HG03460 (cell line): Measurements from ENCODE around the gene GPR89B.
A peak's percentile ranks its signal among the peaks of the same experiment; 100 is the strongest.
"Not testable (repeated sequence)": the region's sequence is repeated elsewhere in the genome, so short reads cannot be mapped to it uniquely, and the experiment has no call there.

Experiments
- ATAC-seq: cut with Tn5 transposase; IDR thresholded peaks from one replicate; pipeline ENCODE4 v1.9.1; 2021; ENCODE audit not compliant: unreplicated experiment

Gene GPR89B

DNA sequence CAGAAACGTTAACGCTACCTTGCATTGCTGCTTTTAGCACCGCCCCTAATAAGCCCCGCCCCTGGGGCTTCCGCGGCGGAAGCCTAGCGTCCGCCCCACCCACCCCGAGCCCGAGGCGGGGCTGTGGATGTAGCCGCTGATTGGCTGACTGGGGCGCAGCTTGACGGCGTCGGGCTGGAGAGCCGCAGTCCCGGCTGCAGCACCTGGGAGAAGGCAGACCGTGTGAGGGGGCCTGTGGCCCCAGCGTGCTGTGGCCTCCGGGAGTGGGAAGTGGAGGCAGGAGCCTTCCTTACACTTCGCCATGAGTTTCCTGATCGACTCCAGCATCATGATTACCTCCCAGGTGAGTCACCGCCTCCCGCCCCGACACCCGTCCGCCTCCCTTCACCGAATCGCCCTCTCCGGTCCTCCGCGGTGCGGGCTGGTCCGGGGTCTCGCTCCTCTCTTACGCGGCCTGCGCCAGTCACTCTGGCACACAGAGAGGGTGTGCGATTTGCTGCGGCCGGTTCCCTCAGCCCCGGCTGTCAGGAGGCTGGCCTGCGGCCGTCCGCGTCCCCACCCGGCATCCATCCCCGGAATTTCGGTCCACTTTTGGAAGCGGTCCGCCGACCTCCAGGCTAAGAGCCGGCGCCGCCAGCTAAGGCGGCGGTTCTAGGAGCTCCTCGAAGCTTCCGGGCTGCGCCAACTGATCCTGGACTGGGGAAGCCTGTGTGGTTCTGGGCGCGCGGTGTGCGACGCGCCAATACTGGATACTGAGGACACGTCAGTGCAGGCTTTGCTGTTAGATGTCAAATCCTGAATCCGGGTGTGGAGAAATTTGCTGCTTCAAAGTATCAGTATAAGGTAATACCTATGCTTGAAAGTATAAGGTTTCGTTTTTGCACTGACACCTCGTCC, at the start of gene GPR89B:
TSS of gene GPR89B (plus strand) at position 185 of the 897 bp plus-strand sequence. CDS start at position 302, 117 bp downstream.
- peak; percentile 95 for ATAC-seq

- no peak for ATAC-seq
Observed at GRCh38 chr1:147879911-147880310, 48.3 kb upstream of the GPR89B start.

DNA sequence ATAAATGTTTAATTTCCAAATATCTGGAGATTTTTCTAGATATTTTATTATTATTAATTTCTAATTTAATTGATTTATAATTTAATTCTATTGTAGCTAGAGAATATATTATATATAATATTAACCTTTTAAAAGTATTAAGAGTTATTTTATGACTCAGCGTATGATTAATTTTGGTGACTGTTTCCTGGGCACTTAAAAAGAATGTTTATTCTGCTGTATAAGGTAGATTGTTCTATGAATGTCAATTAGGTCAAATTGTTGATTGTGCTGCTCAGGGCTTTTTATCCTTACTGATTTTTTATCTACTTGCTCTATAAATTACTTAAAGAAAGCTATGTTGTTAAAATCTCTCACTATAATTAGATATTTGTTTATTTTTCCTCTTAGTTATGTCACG, 45.7 kb upstream of the GPR89B start:
- ATAC-seq, result no peak

GRCh38 chr1:147890177-147890790, 37.9 kb upstream of the GPR89B start:
- no peak for ATAC-seq

- no peak for ATAC-seq
Observed at GRCh38 chr1:147891088-147891487, 37.1 kb upstream of the GPR89B start.

DNA sequence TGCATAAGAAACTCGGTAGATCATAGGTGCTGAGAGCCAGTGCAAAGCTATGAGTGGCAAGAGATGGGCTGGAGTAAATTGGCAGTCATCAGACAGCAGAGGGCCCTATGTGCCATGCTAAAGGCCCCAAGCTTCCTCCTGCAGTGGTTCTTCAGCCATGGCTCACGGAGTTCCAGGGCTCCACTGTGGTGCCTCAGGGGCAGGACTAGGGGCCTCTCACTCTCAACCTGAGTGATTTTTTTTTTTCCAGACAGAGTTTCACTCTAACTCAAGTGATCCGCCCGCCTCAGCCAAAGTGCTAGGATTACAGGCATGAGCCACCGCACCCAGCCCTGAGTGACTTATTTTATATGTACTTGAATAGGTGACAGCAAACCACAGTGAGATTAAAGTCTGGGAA, 36.0 kb upstream of the GPR89B start:
- ATAC-seq, result no peak

DNA sequence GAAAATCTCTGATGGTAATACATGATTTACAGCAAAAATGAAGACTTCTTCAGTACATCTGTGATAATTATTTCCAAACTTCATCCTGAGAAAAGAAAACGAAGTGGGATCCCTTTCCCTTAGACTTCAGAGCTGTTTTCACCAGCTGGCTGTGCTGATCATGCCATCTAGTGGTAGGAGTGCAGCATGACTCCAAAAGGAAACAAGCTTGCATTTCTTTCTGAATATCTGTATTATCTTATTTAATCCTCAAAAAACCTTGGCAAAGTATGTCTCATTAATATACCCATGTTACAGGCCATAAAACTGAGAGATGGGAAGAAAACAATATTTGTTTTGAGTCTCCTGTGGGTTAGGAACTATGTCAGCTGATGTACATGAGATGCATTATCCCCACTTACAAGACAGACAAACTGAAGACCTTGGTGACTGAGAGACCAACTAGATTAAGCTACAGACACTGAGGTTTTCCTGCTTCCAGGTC, 35.4 kb upstream of the GPR89B start:
- no peak for ATAC-seq

DNA sequence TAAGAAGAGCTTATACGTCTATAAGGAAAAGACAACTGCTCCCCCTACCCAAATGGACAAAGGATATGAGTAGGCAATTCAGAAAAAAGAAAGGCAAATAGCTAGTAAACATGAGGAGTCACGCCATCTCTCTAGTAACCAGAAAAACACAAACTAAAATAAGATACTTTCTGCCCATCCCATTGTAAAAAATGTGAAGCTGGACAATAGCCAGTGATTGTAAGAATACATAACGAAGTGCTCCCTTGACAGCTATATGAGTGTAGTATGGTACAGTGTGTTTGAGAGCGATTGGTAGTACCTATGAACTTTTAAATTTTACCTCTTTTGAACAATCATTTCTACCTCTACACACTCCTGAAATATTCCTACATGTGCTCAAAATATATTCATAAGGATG, 33.1 kb upstream of the GPR89B start:
- ATAC-seq, result no peak

- ATAC-seq, result no peak
Observed at GRCh38 chr1:147897029-147897752, 31.0 kb upstream of the GPR89B start.

DNA sequence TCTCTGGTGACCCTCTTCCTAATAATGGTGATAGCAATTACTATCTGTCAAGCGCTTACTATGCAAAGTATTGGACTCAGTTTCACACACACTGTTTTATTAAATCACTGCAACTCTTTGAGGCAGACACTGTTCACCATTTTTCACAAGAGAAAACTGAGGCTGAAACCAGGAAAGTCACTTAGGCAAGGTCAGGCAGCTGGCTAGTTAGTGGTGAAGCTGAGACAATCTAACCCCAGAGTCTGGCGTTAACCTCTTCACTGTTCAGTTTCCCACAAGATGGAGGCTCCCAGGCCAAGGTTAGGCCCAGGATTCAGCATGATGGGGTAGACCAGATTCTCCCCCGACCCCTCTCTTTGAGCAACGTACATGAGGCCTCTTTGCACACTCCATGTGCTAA, 30.4 kb upstream of the GPR89B start:
- ATAC-seq, result no peak

DNA sequence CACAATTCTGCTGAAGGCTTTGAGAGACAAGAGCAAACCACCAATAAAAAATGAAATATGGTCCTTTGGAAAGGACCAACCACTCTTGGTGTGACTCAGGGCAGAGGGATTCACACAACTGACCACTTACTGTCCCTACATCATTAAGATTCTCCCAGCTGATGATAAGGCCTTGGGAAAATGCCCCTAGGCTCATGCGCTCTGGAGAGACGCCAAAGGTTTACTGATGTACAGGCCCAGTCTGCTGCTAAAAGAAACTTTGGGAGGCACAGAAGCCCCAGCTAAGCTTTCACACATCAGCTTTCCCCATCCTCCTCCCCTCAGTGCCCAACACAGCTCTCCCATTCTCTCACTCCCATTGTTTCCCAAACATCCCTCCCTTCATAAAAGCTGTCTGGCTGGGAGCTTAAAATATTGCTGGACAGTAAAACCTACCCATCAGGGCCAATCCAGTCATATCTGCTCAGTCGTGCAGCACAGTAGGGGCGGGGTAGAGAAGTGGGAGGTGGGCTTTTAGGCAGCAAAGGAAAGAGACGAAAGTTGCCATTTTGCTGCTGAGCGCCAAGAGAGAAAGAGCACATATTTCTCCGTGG, 25.9 kb upstream of the GPR89B start, which contains the start of gene GJA8:
TSS of gene GJA8 (plus strand) at position 543 of the 593 bp plus-strand sequence. CDS start 5,161 bp downstream, outside the sequence.
- ATAC-seq, result no peak

DNA sequence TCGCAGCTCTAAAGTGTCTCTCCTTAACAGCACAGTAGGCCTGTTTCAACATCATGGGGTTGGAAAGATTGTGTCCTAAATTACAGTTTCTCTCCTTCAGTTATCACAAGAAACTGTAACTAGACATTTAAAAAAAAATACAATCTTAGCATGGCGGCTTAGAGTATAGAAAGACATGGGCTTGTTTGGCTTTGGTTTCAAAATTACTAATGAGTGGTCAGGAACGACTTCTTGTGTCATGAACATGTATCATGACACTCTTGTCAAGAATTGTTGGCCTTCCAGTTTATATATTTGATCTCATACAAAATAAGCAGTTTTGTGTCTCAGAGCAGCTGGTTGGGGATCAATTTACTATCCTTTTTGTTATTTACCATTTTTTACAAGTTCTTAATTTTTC, 23.5 kb upstream of the GPR89B start:
- no peak for ATAC-seq

- no peak for ATAC-seq
Observed at GRCh38 chr1:147907786-147908509, 20.3 kb upstream of the GPR89B start.

DNA sequence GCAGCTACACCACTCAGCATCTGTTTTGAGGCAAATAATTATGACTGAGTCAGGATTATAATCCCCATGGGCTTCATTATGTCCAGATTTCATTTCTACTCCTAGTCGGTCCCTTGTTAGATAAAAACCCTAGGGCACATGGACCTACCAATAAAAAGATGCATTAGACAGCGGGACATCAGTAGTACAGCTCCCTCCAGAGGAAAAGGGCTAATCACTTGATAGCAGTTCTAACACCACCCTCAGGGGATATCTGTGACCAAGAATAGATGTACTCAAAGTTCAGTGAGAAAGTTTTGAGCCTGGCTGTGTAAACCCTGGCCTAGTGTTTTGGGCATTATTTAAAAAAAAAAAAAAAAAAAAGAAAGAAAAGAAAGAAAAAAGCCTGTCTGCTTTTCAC, 15.7 kb upstream of the GPR89B start:
- ATAC-seq, result no peak

DNA sequence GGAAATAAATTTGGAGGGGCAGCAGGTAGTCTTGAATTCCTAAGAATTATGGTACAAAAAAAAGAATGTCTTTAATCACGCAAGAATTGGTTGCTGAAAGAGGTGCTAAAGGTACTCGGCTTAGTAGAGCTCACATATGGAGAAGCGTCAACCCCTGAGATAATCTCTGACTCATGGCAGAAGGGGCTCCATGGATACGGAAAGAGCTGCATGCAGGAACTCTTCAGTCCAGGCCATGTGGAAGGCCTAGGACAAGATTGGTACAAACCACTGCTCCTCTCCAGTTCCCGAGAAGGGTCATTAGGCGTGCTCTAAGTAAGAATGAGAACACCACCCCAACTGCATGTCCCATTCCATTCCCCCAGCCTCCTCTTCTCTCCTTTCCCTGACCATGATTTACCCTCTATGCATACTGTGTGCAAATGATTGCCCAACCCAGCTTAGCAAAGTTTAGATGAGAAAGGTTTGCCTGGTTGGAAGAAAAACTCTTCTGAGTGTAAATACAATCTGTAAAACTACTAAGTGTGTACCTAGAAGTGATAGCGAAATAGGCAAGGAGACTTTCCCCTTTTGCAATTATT, 14.8 kb upstream of the GPR89B start:
- no peak for ATAC-seq

- no peak for ATAC-seq
Observed at GRCh38 chr1:147919896-147920295, 8.3 kb upstream of the GPR89B start.

- no peak for ATAC-seq
Observed at GRCh38 chr1:147924813-147925212, 3.4 kb upstream of the GPR89B start.

DNA sequence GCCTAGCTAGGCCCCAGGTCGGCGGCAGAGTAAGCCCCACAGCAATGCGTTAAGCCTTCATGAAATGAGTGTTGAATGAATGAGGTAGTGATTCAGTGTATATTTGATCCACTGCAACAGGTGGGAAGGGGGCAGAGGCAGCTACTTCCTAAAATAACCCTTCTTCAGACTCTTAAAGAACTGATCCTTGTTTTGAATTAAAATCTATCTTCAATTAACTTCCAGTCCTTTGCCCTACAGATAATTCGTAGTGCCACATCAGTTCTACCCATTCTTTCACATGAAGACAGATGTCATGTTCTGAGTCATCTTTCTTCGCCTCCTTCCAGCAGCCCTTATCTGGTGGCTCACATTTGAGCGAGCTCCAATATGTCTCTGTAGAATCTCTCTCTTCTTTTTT, 1.0 kb upstream of the GPR89B start:
- not testable (repeated sequence) for ATAC-seq

GRCh38 chr1:147927689-147928088, 531 bp upstream of the GPR89B start:
- ATAC-seq, result not testable (repeated sequence)

- not testable (repeated sequence) for ATAC-seq
Observed at GRCh38 chr1:147931137-147931536, 2.9 kb downstream of the GPR89B start.
